HG03159 (cell line): ENCODE results near the gene MLLT3.
"Not testable (repeated sequence)": the region's sequence is repeated elsewhere in the genome, so short reads cannot be mapped to it uniquely, and the experiment has no call there.

ENCODE experiments used
- ATAC-seq: cut with Tn5 transposase; IDR thresholded peaks from one replicate; pipeline ENCODE4 v1.9.1; 2021; ENCODE audit warnings: mild to moderate bottlenecking, moderate library complexity; ENCODE audit not compliant: unreplicated experiment

Gene MLLT3

DNA sequence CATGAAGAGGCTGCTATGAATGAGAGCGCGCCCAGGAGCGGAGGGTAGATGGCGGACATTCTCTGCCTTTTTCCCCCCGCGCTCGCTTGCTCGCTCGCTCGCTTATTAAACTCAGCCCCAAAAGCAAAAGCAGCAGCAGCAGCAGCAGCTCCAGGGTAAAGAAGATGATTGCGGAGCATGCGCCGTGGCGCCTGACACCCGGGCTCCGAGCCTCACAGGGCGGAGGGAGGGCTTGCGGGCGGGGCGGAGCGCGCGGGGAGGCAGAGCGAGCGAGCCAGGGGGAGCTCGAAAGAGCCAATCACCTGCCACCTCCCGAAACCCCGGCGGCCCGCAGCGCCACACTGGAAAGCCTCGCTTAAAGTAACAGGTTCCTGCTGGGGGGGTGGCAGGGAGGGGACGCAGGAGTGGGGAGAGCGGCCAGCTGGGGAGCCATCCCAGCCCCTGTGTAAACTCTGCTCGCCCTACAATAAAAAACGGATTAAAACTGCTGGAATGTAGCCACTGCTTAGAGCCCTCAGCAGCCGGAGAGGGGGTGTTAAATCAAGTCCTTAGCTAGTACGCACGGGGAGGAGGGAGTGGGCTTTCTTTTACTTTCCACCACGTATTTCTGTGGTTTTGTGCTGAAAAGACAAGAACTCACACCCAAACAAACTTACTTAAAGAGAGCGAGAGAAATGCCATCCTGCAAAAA, at the start of gene MLLT3:
MLLT3 (minus strand) TSS at position 170 of the 691 bp plus-strand sequence.
- ATAC-seq = peak; percentile 74

DNA sequence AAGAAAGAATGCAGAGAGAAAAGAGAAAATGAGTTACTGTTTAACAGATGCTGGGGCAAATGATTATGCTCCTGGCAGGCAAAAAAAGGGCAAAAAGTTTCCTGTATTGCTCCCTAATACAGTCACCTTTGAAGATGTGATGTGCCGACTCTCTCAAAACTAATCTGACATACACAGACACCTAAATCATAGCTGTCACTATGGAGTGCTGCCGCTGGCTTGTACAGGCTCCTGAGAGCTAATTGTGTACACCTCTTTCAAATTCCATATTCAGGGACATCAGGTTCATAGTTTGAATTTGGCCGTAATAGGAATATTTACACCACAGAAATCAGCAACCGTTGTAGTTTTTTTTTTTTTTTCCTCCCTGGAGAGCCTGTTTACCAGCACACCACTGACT, 49.3 kb upstream of the MLLT3 start:
- no peak for ATAC-seq

DNA sequence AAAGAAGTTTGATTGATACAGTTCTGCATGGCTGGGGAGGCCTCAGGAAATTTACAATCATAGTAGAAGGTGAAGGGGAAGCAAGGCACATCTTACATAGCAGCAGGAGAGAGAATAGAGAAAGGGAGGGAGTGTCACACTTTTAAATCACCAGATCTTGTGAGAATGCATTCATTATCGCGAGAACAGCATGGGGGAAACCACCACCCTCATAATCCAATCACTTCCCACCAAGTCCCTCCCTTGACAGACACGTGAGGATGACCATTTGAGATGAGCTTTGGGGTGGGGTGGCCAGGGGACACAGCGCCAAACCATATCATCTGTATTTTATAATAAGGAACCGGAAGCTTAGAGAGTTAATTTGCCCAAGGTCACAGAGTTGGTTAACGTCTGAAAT, 48.1 kb upstream of the MLLT3 start:
- no peak for ATAC-seq

- no peak for ATAC-seq
These were observed 42.2 kb upstream of the MLLT3 start for GRCh38 chr9:20664501-20664900.

GRCh38 chr9:20663133-20663532, 40.8 kb upstream of the MLLT3 start:
- ATAC-seq = no peak

GRCh38 chr9:20662156-20662555, 39.9 kb upstream of the MLLT3 start:
- ATAC-seq = no peak

DNA sequence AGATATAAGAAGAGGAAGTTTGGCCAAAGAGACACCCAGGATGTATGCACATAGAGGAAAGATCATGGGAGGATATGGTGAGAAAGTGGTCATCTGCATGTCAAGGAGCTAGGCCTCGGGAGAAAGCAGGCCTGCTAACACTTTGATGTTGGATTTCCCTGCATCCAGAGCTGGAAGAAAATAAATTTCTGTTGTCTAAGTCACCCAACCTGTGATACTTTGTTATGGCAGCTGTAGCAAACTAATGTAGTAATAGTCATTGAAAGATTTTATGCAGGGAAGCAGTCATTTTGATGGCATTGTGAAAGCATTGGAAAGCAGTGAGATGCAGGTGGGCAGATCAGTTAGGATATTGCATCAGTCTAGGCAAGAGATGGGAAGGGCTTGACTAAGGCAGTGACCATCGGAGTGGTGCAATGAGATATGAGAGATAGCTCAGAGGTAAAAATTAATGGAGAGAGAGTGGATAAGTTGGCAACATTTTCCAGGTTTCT, 37.2 kb upstream of the MLLT3 start:
- no peak for ATAC-seq

GRCh38 chr9:20658677-20659473, 36.6 kb upstream of the MLLT3 start:
- no peak for ATAC-seq

DNA sequence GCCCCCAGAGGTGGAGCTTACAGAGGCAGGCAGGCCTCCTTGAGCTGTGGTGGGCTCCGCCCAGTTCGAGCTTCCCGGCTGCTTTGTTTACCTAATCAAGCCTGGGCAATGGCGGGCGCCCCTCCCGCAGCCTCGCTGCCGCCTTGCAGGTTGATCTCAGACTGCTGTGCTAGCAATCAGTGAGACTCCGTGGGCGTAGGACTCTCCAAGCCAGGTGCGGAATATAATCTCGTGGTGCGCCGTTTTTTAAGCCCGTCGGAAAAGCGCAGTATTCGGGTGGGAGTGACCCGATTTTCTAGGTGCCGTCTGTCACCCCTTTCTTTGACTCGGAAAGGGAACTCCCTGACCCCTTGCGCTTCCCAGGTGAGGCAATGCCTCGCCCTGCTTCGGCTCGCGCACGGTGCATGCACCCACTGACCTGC, 36.0 kb upstream of the MLLT3 start:
- ATAC-seq = not testable (repeated sequence)

DNA sequence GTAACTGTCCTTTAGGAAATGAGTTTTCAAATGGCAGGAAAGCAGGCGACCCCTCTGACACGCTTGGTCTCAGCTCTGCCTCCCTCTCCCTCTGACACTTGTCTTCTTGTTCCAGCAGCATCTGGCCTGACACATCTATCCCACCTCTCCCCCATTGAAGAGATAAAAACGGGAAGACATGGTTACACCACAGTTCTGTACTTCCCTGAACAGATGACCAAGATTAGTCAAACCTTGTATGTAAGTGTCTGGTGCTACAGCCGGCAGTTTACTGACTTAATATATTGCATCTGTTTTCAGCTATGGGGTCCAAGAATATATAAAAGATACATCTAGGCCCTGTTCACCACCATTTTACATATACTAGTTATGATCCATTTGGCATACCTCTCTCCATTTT, 29.6 kb upstream of the MLLT3 start:
- no peak for ATAC-seq

DNA sequence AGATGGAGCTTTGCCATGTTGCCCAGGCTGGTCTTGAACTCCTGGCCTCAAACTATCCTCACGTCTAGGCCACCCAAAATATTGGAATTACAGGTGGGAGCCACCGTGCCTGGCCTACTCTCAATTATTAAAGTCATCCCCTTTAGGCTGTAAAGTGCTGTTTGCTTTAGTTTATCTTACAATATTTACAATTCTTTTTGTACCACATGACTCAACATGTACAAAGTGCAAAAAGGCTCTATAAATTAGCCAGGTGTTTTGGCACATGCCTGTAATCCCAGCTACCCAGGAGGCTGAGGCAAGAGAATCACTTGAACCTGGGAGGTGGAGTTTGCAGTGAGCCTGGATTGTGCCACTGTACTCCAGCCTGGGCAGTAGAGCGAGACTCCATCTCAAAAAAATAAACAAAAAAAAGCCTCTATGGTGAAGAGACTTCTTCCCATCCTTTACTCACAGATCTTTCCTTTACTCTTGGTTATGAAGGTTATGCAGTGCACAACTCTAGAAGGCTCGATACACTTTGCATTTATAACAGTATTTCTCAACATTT, 28.5 kb upstream of the MLLT3 start:
- no peak for ATAC-seq

- no peak for ATAC-seq
These were observed 28.0 kb upstream of the MLLT3 start for GRCh38 chr9:20650313-20650712.

GRCh38 chr9:20649381-20649780, 27.1 kb upstream of the MLLT3 start:
- no peak for ATAC-seq

- ATAC-seq = no peak
These were observed 24.4 kb upstream of the MLLT3 start for GRCh38 chr9:20646656-20647055.

GRCh38 chr9:20643660-20644059, 21.4 kb upstream of the MLLT3 start:
- no peak for ATAC-seq

DNA sequence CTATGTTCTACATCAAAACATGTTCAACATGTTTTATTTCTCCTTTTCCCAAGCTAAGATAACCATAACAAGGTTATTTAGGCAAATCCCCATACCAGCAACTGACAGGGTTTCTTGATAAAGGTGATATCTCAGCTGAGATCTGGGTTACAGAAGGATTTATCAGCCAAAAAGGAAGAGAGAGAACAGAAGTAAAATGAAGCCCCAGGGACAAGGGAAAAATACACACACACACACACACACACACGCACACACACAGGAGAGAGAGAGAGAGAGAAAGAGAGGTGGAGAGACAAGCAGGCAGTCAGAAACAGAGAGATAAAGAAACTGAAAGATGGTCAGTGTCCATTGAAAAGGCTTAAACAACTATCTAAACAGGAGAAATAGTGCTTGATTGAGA, 19.7 kb upstream of the MLLT3 start:
- no peak for ATAC-seq

GRCh38 chr9:20640331-20641187, 18.3 kb upstream of the MLLT3 start:
- peak; percentile 90 for ATAC-seq

- ATAC-seq = no peak
These were observed 14.7 kb upstream of the MLLT3 start for GRCh38 chr9:20636888-20637440.

DNA sequence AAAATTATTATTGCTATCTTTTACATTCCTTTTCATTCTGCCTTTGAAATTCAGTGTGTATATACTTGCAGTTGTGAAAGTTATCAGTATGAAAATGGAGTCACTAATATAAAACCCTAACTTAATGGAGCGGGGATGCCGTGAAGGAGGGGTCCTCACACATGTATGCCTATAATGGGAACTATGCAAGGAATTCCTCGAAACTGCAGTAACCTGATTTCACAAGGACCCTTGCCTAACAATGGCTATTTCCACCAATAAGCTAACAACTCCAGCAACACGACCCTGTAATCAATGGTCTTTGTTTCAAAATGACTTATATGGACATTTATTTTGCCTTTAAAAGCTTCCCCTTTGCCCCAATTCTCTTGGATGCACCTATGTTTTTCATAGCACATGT, 12.6 kb upstream of the MLLT3 start:
- ATAC-seq = no peak

- no peak for ATAC-seq
These were observed 10.4 kb upstream of the MLLT3 start for GRCh38 chr9:20632705-20633104.
